WTC11 (cell line): ENCODE results near the gene BPTF. TPM values are rescaled to one million over a fixed set of nuclear protein-coding genes. Genes with fewer than 3 reads are reported as not detected.

Experiments used
- ATAC-seq: fragments of 200-7000 bp; cut with Tn5 transposase; 2 replicates; pipeline ENCODE4 v1.10.0; 2021; ENCODE audit warnings: mild to moderate bottlenecking, moderate library complexity
- CTCF ChIA-PET: fragments of 300-600 bp; sonication (Branson Sonifier 250); formaldehyde crosslinking; loops from one replicate; lab custom pipeline; 2021; ENCODE audit warnings: antibody characterized with exemption; lab: Charles Lee
- POLR2A ChIA-PET: fragments of 350-600 bp; sonication (Branson Sonifier 250); formaldehyde crosslinking; loops from one replicate; lab custom pipeline; 2021; ENCODE audit warnings: antibody characterized with exemption; lab: Charles Lee
- DNase-seq: peaks from one replicate; pipeline ENCODE4 v3.0.0; 2021; ENCODE audit warnings: low spot score
- H3K27ac Mint-ChIP-seq: 2 replicates; pipeline ENCODE4 v1.8.0; 2021; ENCODE audit warnings: mixed read lengths
- H3K27me3 Mint-ChIP-seq: 2 replicates; pipeline ENCODE4 v1.8.0; 2021; ENCODE audit warnings: low read depth, mild to moderate bottlenecking, moderate library complexity, mixed read lengths
- H3K36me3 Mint-ChIP-seq: 2 replicates; pipeline ENCODE4 v1.8.0; 2021; ENCODE audit warnings: mixed read lengths
- H3K4me1 Mint-ChIP-seq: 2 replicates; pipeline ENCODE4 v1.8.0; 2022; ENCODE audit warnings: mixed read lengths
- H3K4me3 Mint-ChIP-seq: 2 replicates; pipeline ENCODE4 v1.8.0; 2021; ENCODE audit warnings: mild to moderate bottlenecking, moderate library complexity, mixed read lengths
- H3K9me3 Mint-ChIP-seq: 2 replicates; pipeline ENCODE4 v1.8.0; 2021; ENCODE audit warnings: mixed read lengths
- ATF2 ChIP-seq: sonication (generic); formaldehyde crosslinking; IDR thresholded peaks from 2 replicates; pipeline ENCODE4 v1.8.1; 2022; ENCODE audit warnings: low read depth, missing genetic modification reagents, borderline replicate concordance
- ATF6 ChIP-seq: sonication (generic); formaldehyde crosslinking; IDR thresholded peaks from 2 replicates; pipeline ENCODE4 v1.8.1; 2023; ENCODE audit warnings: mild to moderate bottlenecking, missing genetic modification reagents
- ERG ChIP-seq: fragments of 250-450 bp; sonication (Bioruptor Pico); IDR thresholded peaks from 2 replicates; pipeline ENCODE4 v1.8.0; 2021; ENCODE audit warnings: mild to moderate bottlenecking
- FOXJ3 ChIP-seq: sonication (generic); formaldehyde crosslinking; IDR thresholded peaks from 2 replicates; pipeline ENCODE4 v1.9.0; 2021; ENCODE audit warnings: missing genetic modification reagents, mild to moderate bottlenecking, borderline replicate concordance
- GABPB1 ChIP-seq: sonication (generic); formaldehyde crosslinking; IDR thresholded peaks from 2 replicates; pipeline ENCODE4 v1.8.1; 2023; ENCODE audit warnings: mild to moderate bottlenecking, missing genetic modification reagents
- HMGA2 ChIP-seq: fragments of 250-450 bp; sonication (Bioruptor Pico); IDR thresholded peaks from 2 replicates; pipeline ENCODE4 v1.4.0; 2021; ENCODE audit warnings: mild to moderate bottlenecking, moderate library complexity
- MYBL2 ChIP-seq: sonication (generic); formaldehyde crosslinking; IDR thresholded peaks from 2 replicates; pipeline ENCODE4 v1.8.1; 2023; ENCODE audit warnings: mild to moderate bottlenecking, moderate library complexity, missing genetic modification reagents
- NR1H2 ChIP-seq: sonication (generic); formaldehyde crosslinking; IDR thresholded peaks from 2 replicates; pipeline ENCODE4 v1.9.0; 2021; ENCODE audit warnings: mild to moderate bottlenecking, moderate library complexity, missing genetic modification reagents
- RELA ChIP-seq: sonication (generic); formaldehyde crosslinking; IDR thresholded peaks from 2 replicates; pipeline ENCODE4 v1.8.1; 2022; ENCODE audit warnings: missing genetic modification reagents, mild to moderate bottlenecking, borderline replicate concordance
- TEAD1 ChIP-seq: sonication (generic); formaldehyde crosslinking; IDR thresholded peaks from 2 replicates; pipeline ENCODE4 v1.8.0; 2022; ENCODE audit warnings: mild to moderate bottlenecking, missing genetic modification reagents
- ZNF671 ChIP-seq: fragments of 250-450 bp; sonication (Bioruptor Pico); IDR thresholded peaks from 2 replicates; pipeline ENCODE4 v1.8.0; 2021; ENCODE audit warnings: mild to moderate bottlenecking
- total RNA-seq: library from RNA; stranded (reverse); gene quantifications from 3 replicates; pipeline ENCODE4 v1.2.3, GENCODE V29; 2021
- TF ChIP-seq, protein P1 (sequence below): sonication (generic); formaldehyde crosslinking; IDR thresholded peaks from 2 replicates; pipeline ENCODE4 v1.8.0; 2023; ENCODE audit warnings: missing genetic modification reagents, mild to moderate bottlenecking, borderline replicate concordance
- TF ChIP-seq, protein P2 (sequence below): fragments of 250-450 bp; sonication (Bioruptor Pico); IDR thresholded peaks from 2 replicates; pipeline ENCODE4 v1.9.0; 2021; ENCODE audit warnings: mild to moderate bottlenecking
- TF ChIP-seq, protein P3 (sequence below): sonication (generic); formaldehyde crosslinking; IDR thresholded peaks from 2 replicates; pipeline ENCODE4 v1.8.1; 2023; ENCODE audit warnings: mild to moderate bottlenecking, missing genetic modification reagents, moderate library complexity
- TF ChIP-seq, protein P4 (sequence below): sonication (generic); formaldehyde crosslinking; IDR thresholded peaks from 2 replicates; pipeline ENCODE4 v1.8.1; 2023; ENCODE audit warnings: mild to moderate bottlenecking, moderate library complexity, missing genetic modification reagents
- TF ChIP-seq, protein P5 (sequence below): sonication (generic); formaldehyde crosslinking; IDR thresholded peaks from 2 replicates; pipeline ENCODE4 v1.8.1; 2022; ENCODE audit warnings: low read depth, mild to moderate bottlenecking, moderate library complexity, missing genetic modification reagents, borderline replicate concordance

Gene BPTF
- total RNA-seq, 1 experiment from 2014 or later = 178 TPM

GRCh38 chr17:67819722-67820121 is 5.6 kb upstream of the BPTF start:
- no peaks in the 10 kb centered on the region; the same call in 1 of the 2 replicates for H3K27me3 Mint-ChIP-seq
- H3K27ac Mint-ChIP-seq = no peak overlapping the region
- H3K4me1 Mint-ChIP-seq = peaks cover 4% of the 10 kb centered on the region; the same call in 1 of the 2 replicates
- ChIA-PET CTCF (interaction anchor here (0.6 kb wide), 1 partner anchor 16 kb away, joined by 3 read pairs; no protein-coding TSS in a partner anchor), POLR2A (interaction anchor here (0.7 kb wide), 1 partner anchor 400 kb away, joined by 3 read pairs; no protein-coding TSS in a partner anchor)
- no peak for DNase-seq
- no peak for ATAC-seq
- no peaks in the 10 kb centered on the region for H3K9me3 Mint-ChIP-seq
- no peak for TF ChIP-seq RELA (CRISPR knock-in tag)
- TF ChIP-seq TEAD1 (CRISPR knock-in tag) = no peak
- no peak for TF ChIP-seq ERG
- no peak for TF ChIP-seq HMGA2 (CRISPR knock-in tag)
- TF ChIP-seq, protein P1, sequence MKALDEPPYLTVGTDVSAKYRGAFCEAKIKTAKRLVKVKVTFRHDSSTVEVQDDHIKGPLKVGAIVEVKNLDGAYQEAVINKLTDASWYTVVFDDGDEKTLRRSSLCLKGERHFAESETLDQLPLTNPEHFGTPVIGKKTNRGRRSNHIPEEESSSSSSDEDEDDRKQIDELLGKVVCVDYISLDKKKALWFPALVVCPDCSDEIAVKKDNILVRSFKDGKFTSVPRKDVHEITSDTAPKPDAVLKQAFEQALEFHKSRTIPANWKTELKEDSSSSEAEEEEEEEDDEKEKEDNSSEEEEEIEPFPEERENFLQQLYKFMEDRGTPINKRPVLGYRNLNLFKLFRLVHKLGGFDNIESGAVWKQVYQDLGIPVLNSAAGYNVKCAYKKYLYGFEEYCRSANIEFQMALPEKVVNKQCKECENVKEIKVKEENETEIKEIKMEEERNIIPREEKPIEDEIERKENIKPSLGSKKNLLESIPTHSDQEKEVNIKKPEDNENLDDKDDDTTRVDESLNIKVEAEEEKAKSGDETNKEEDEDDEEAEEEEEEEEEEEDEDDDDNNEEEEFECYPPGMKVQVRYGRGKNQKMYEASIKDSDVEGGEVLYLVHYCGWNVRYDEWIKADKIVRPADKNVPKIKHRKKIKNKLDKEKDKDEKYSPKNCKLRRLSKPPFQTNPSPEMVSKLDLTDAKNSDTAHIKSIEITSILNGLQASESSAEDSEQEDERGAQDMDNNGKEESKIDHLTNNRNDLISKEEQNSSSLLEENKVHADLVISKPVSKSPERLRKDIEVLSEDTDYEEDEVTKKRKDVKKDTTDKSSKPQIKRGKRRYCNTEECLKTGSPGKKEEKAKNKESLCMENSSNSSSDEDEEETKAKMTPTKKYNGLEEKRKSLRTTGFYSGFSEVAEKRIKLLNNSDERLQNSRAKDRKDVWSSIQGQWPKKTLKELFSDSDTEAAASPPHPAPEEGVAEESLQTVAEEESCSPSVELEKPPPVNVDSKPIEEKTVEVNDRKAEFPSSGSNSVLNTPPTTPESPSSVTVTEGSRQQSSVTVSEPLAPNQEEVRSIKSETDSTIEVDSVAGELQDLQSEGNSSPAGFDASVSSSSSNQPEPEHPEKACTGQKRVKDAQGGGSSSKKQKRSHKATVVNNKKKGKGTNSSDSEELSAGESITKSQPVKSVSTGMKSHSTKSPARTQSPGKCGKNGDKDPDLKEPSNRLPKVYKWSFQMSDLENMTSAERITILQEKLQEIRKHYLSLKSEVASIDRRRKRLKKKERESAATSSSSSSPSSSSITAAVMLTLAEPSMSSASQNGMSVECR (CRISPR knock-in tag) = no peak
- no peak for TF ChIP-seq MYBL2 (CRISPR knock-in tag)
- no peak for TF ChIP-seq FOXJ3 (CRISPR knock-in tag)
- no peak for TF ChIP-seq ATF6 (CRISPR knock-in tag)
- no peak overlapping the region for H3K4me3 Mint-ChIP-seq
- no peaks in the 10 kb centered on the region for H3K36me3 Mint-ChIP-seq

DNA sequence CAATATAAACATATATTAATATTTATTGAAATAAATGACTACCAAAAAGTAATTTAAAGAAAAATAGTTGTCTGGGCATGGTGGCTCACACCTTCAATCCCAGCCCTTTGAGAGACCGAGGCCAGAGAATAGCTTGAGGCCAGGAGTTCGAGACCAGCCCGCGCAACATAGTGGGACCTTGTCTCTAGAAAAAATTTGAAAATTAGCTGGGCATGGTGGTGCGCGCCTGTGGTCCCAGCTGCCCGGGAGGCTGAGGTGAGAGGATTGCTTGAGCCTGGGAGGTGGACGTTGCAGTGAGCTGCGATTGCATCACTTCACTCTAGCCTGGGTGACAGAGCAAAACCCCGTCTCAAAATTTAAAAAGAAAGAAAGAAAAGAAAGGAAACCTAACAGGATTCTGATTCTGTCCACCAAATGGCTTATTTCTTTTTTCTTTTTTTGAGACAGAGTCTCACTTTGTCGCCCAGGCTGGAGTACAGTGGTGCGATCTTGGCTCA is 3.4 kb upstream of the BPTF start:
- ChIA-PET POLR2A (no interaction called here), CTCF (no interaction called here)
- H3K4me3 Mint-ChIP-seq = no peak overlapping the region
- peaks cover 4% of the 10 kb centered on the region; the same call in 1 of the 2 replicates for H3K4me1 Mint-ChIP-seq
- ATAC-seq (no peak), DNase-seq (no peak)
- H3K27ac Mint-ChIP-seq = no peak overlapping the region
- no peaks in the 10 kb centered on the region; the same call in 1 of the 2 replicates for H3K27me3 Mint-ChIP-seq
- no peaks in the 10 kb centered on the region for H3K9me3 Mint-ChIP-seq
- peaks cover 2% of the 10 kb centered on the region; the same call in 1 of the 2 replicates for H3K36me3 Mint-ChIP-seq
- TF ChIP-seq NR1H2 (CRISPR knock-in tag) (no peak), GABPB1 (CRISPR knock-in tag) (no peak), ZNF671 (CRISPR knock-in tag) (no peak), ATF2 (CRISPR knock-in tag) (no peak)
- TF ChIP-seq, protein P2, sequence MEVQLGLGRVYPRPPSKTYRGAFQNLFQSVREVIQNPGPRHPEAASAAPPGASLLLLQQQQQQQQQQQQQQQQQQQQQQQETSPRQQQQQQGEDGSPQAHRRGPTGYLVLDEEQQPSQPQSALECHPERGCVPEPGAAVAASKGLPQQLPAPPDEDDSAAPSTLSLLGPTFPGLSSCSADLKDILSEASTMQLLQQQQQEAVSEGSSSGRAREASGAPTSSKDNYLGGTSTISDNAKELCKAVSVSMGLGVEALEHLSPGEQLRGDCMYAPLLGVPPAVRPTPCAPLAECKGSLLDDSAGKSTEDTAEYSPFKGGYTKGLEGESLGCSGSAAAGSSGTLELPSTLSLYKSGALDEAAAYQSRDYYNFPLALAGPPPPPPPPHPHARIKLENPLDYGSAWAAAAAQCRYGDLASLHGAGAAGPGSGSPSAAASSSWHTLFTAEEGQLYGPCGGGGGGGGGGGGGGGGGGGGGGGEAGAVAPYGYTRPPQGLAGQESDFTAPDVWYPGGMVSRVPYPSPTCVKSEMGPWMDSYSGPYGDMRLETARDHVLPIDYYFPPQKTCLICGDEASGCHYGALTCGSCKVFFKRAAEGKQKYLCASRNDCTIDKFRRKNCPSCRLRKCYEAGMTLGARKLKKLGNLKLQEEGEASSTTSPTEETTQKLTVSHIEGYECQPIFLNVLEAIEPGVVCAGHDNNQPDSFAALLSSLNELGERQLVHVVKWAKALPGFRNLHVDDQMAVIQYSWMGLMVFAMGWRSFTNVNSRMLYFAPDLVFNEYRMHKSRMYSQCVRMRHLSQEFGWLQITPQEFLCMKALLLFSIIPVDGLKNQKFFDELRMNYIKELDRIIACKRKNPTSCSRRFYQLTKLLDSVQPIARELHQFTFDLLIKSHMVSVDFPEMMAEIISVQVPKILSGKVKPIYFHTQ (CRISPR knock-in tag) = no peak
- TF ChIP-seq, protein P3, sequence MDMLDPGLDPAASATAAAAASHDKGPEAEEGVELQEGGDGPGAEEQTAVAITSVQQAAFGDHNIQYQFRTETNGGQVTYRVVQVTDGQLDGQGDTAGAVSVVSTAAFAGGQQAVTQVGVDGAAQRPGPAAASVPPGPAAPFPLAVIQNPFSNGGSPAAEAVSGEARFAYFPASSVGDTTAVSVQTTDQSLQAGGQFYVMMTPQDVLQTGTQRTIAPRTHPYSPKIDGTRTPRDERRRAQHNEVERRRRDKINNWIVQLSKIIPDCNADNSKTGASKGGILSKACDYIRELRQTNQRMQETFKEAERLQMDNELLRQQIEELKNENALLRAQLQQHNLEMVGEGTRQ (CRISPR knock-in tag) = no peak
- TF ChIP-seq, protein P4, sequence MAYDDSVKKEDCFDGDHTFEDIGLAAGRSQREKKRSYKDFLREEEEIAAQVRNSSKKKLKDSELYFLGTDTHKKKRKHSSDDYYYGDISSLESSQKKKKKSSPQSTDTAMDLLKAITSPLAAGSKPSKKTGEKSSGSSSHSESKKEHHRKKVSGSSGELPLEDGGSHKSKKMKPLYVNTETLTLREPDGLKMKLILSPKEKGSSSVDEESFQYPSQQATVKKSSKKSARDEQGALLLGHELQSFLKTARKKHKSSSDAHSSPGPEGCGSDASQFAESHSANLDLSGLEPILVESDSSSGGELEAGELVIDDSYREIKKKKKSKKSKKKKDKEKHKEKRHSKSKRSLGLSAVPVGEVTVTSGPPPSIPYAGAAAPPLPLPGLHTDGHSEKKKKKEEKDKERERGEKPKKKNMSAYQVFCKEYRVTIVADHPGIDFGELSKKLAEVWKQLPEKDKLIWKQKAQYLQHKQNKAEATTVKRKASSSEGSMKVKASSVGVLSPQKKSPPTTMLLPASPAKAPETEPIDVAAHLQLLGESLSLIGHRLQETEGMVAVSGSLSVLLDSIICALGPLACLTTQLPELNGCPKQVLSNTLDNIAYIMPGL (CRISPR knock-in tag) = no peak
- TF ChIP-seq, protein P5, sequence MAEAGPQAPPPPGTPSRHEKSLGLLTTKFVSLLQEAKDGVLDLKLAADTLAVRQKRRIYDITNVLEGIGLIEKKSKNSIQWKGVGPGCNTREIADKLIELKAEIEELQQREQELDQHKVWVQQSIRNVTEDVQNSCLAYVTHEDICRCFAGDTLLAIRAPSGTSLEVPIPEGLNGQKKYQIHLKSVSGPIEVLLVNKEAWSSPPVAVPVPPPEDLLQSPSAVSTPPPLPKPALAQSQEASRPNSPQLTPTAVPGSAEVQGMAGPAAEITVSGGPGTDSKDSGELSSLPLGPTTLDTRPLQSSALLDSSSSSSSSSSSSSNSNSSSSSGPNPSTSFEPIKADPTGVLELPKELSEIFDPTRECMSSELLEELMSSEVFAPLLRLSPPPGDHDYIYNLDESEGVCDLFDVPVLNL = no peak
